ENCODE measurements around the gene C6orf120.

- TF ChIP-seq, protein P1, sequence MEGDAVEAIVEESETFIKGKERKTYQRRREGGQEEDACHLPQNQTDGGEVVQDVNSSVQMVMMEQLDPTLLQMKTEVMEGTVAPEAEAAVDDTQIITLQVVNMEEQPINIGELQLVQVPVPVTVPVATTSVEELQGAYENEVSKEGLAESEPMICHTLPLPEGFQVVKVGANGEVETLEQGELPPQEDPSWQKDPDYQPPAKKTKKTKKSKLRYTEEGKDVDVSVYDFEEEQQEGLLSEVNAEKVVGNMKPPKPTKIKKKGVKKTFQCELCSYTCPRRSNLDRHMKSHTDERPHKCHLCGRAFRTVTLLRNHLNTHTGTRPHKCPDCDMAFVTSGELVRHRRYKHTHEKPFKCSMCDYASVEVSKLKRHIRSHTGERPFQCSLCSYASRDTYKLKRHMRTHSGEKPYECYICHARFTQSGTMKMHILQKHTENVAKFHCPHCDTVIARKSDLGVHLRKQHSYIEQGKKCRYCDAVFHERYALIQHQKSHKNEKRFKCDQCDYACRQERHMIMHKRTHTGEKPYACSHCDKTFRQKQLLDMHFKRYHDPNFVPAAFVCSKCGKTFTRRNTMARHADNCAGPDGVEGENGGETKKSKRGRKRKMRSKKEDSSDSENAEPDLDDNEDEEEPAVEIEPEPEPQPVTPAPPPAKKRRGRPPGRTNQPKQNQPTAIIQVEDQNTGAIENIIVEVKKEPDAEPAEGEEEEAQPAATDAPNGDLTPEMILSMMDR (IDR thresholded peaks at IDR 0.05) = no peak
- TF ChIP-seq POLR2A (IDR thresholded peaks at IDR 0.05) = no peak
- TF ChIP-seq EP300 (IDR thresholded peaks at IDR 0.05) = no peak
- TF ChIP-seq POLR2AphosphoS5 (IDR thresholded peaks at IDR 0.05) = no peak
These were observed 44.6 kb downstream of the C6orf120 start for GRCh38 chr6:169746556-169746955.

Measured in upper lobe of left lung (tissue), 4 donors.